ENCODE results near the gene SMIM7. TPM values are rescaled to one million over a fixed set of nuclear protein-coding genes. Genes with fewer than 3 reads are reported as not detected.
"Not testable (repeated sequence)": the region's sequence is repeated elsewhere in the genome, so short reads cannot be mapped to it uniquely, and the experiment has no call there.

SMIM7 gene
- total and polyA plus RNA-seq, 2 donors from 2014 or later: 66.2 to 144 TPM

DNA sequence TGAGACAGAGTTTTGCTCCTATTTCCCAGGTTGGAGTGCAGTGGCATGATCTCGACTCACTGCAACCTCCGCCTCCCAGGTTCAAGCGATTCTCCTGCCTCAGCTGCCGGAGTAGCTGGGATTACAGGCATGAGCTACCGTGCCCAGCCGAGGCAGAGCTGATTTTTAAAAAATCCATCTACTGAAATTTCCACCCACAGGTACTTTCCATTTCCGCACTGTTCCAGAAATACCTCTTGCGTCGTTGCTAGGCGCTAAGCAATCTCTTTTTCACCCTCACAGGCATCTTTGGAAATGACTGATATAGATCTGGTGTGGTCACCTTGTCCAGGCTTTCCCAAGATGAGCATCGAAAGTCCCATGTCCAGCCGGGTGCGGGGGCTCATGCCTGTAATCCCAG lies 10.3 kb upstream of the SMIM7 start:
- Histone ChIP-seq H3K9ac (ENCODE audit: low read length in 3 of 3) (no peak overlapping the region), H3K36me3 (ENCODE audit: control insufficient read depth in 2 of 3, insufficient read depth in 3 of 3, low read length in 3 of 3) (no peaks in the 10 kb centered on the region), H3K27me3 (ENCODE audit: control insufficient read depth, insufficient read depth, low read length) (no peaks in the 10 kb centered on the region), H3K4me3 (ENCODE audit: low read length in 3 of 3) (no peak overlapping the region), H3K27ac (ENCODE audit: low read depth in 2 of 2, low read length in 2 of 2) (no peak overlapping the region), H3K9me3 (ENCODE audit: control insufficient read depth in 2 of 3, insufficient read depth in 1 of 3, low read length in 3 of 3) (no peaks in the 10 kb centered on the region), H3K4me1 (ENCODE audit: control insufficient read depth in 2 of 3, insufficient read depth in 2 of 3, low read depth in 1 of 3, low read length in 3 of 3) (no peaks in the 10 kb centered on the region)
- TF ChIP-seq, protein P1, sequence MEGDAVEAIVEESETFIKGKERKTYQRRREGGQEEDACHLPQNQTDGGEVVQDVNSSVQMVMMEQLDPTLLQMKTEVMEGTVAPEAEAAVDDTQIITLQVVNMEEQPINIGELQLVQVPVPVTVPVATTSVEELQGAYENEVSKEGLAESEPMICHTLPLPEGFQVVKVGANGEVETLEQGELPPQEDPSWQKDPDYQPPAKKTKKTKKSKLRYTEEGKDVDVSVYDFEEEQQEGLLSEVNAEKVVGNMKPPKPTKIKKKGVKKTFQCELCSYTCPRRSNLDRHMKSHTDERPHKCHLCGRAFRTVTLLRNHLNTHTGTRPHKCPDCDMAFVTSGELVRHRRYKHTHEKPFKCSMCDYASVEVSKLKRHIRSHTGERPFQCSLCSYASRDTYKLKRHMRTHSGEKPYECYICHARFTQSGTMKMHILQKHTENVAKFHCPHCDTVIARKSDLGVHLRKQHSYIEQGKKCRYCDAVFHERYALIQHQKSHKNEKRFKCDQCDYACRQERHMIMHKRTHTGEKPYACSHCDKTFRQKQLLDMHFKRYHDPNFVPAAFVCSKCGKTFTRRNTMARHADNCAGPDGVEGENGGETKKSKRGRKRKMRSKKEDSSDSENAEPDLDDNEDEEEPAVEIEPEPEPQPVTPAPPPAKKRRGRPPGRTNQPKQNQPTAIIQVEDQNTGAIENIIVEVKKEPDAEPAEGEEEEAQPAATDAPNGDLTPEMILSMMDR (IDR thresholded peaks at IDR 0.05; ENCODE audit: borderline replicate concordance, extremely low read depth, insufficient read depth): no peak
- intact Hi-C loops (cut with DNase I): no loop called here
- DNase-seq (no peak), FAIRE-seq (no peak)

DNA sequence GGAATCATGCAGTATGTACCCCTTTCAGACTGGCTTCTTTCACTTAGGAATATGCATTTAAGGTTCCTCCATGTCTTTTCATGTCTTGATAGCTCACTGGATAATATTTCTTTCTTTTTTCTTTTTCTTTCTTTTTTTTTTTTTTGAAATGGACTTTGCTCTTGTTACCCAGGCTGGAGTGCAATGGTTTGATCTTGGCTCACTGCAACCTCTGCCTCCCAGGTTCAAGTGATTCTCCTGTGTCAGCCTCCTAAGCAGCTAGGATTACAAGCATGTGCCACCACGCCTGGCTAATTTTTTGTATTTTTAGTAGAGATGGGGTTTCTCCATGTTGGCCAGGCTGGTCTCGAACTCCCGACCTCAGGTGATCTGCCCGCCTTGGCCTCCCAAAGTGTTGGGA lies 8.8 kb upstream of the SMIM7 start:
- not testable (repeated sequence) for FAIRE-seq

DNA sequence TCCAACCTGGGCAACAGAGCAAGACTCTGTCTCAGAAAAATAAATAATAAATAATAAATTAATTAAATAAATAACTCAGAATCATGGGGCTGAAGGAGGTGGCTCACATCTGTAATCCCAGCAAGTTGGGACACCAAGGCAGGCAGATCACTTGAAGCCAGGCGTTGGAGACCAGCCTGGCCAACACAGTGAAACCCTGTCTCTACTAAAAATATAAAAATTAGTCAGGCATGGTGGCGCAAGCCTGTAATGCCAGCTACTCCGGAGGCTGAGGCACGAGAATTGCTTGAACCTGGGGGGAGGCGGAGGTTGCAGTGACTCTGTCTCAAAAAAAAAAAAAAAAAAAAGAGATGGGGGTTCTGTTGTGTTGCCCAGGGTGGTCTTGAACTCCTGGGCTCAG lies 8.2 kb upstream of the SMIM7 start:
- TF ChIP-seq, protein P1 (IDR thresholded peaks at IDR 0.05; ENCODE audit: borderline replicate concordance, extremely low read depth, insufficient read depth): no peak
- Histone ChIP-seq H3K9me3 (ENCODE audit: control insufficient read depth in 2 of 3, insufficient read depth in 1 of 3, low read length in 3 of 3) (no peaks in the 10 kb centered on the region), H3K9ac (ENCODE audit: low read length in 3 of 3) (no peak overlapping the region), H3K27ac (ENCODE audit: low read depth in 2 of 2, low read length in 2 of 2) (no peak overlapping the region), H3K36me3 (ENCODE audit: control insufficient read depth in 2 of 3, insufficient read depth in 3 of 3, low read length in 3 of 3) (no peaks in the 10 kb centered on the region), H3K4me3 (ENCODE audit: low read length in 3 of 3) (no peak overlapping the region), H3K4me1 (ENCODE audit: control insufficient read depth in 2 of 3, insufficient read depth in 2 of 3, low read depth in 1 of 3, low read length in 3 of 3) (no peaks in the 10 kb centered on the region), H3K27me3 (ENCODE audit: control insufficient read depth, insufficient read depth, low read length) (no peaks in the 10 kb centered on the region)
- FAIRE-seq (no peak), DNase-seq (no peak)
- intact Hi-C loops (cut with DNase I): no loop called here

More for the DNA sequence above, 8.8 kb upstream of the SMIM7 start:
- H3K36me3 ChIP-seq (ENCODE audit: control insufficient read depth in 2 of 3, insufficient read depth in 3 of 3, low read length in 3 of 3); H3K27me3 ChIP-seq (ENCODE audit: control insufficient read depth, insufficient read depth, low read length); DNase-seq; H3K9ac ChIP-seq (ENCODE audit: low read length in 3 of 3); H3K27ac ChIP-seq (ENCODE audit: low read depth in 2 of 2, low read length in 2 of 2); H3K4me1 ChIP-seq (ENCODE audit: control insufficient read depth in 2 of 3, insufficient read depth in 2 of 3, low read depth in 1 of 3, low read length in 3 of 3); H3K9me3 ChIP-seq (ENCODE audit: control insufficient read depth in 2 of 3, insufficient read depth in 1 of 3, low read length in 3 of 3); intact Hi-C loops (cut with DNase I); H3K4me3 ChIP-seq (ENCODE audit: low read length in 3 of 3): not testable (repeated sequence)

DNA sequence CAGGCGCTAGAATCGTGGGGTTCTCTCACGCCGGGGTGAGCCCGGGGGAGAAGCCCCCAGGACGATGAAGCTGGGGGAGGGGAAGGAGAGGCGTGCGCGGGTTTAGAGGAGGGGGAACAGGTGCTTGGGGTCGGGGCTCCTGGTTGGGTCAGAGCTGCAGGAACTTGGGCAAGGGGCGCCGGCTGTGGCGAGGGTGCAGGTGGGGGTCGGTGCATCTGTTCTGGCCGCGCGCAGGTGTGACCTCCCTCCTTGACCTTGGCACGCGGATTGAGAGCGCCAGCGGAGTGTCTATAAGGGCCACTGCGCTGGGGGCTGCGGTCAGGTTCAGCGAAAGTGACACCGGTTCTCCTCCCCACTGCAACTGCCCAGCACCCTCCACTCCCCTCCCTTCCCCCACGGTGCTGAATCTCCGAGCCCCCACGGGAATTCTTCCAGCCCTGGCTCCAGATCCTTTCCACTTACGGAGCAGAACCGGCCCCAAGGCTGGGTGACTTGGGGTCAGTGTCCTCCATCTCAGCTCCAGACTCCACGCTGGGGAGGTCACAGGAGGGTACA lies 1.6 kb upstream of the SMIM7 start:
- peak; percentile 32 to 84 (median 43) for DNase-seq
- peaks cover 0 to 19% (median 5%) of the 10 kb centered on the region in 3 donors for H3K4me1 ChIP-seq (ENCODE audit: control insufficient read depth in 2 of 3, insufficient read depth in 2 of 3, low read depth in 1 of 3, low read length in 3 of 3)
- H3K36me3 ChIP-seq (ENCODE audit: control insufficient read depth in 2 of 3, insufficient read depth in 3 of 3, low read length in 3 of 3): peaks cover 5 to 14% (median 13%) of the 10 kb centered on the region in 3 donors
- H3K27me3 ChIP-seq (ENCODE audit: control insufficient read depth, insufficient read depth, low read length): no peaks in the 10 kb centered on the region
- H3K9ac ChIP-seq (ENCODE audit: low read length in 3 of 3): peak overlapping the region in 2 of 3 donors; percentile 22 to 65
- intact Hi-C loops (cut with DNase I): no loop called here
- no peaks in the 10 kb centered on the region for H3K9me3 ChIP-seq (ENCODE audit: control insufficient read depth in 2 of 3, insufficient read depth in 1 of 3, low read length in 3 of 3)
- peak overlapping the region in 1 of 2 donors; percentile 37 for H3K27ac ChIP-seq (ENCODE audit: low read depth in 2 of 2, low read length in 2 of 2)
- TF ChIP-seq, protein P1 (IDR thresholded peaks at IDR 0.05; ENCODE audit: borderline replicate concordance, extremely low read depth, insufficient read depth): no peak
- peak overlapping the region; percentile 33 to 63 (median 61) for H3K4me3 ChIP-seq (ENCODE audit: low read length in 3 of 3)
- no peak for FAIRE-seq
